Esophagus muscularis mucosa (tissue), 4 donors: Measurements from ENCODE around the gene PLCZ1. TPM values are rescaled to one million over a fixed set of nuclear protein-coding genes. Genes with fewer than 3 reads are reported as not detected.

Experiments used
- DNase-seq: peaks from one replicate; pipeline ENCODE4 v3.0.0-alpha.2; 2017; ENCODE audit errors: extremely low spot score
- H3K27ac ChIP-seq, 4 donors: fragments of 200-600 bp; sonication (generic); replicated peaks in 1 of 4; 1 replicate in 3 of 4; 2 replicates in 1 of 4; pipeline ENCODE4 v1.5.1; 2016 to 2019; ENCODE audit warnings: mild to moderate bottlenecking in 1 of 4
- H3K27me3 ChIP-seq, 4 donors: fragments of 200-600 bp; sonication (generic); one replicate each; pipeline versions ENCODE4 v1.5.1 to v1.6.0; 2016 to 2019
- H3K36me3 ChIP-seq, 4 donors: fragments of 200-600 bp; sonication (generic); one replicate each; pipeline ENCODE4 v1.5.1; 2016 to 2019
- H3K4me1 ChIP-seq, 4 donors: fragments of 200-600 bp; sonication (generic); one replicate each; pipeline ENCODE4 v1.5.1; 2016 to 2019
- H3K4me3 ChIP-seq, 4 donors: fragments of 200-600 bp; sonication (generic); 1 replicate in 2 of 4; 2 replicates in 2 of 4; pipeline ENCODE4 v1.5.1; 2016 to 2019; ENCODE audit warnings: mild to moderate bottlenecking in 4 of 4, moderate library complexity in 1 of 4
- H3K9me3 ChIP-seq, 4 donors: fragments of 200-600 bp; sonication (generic); 1 replicate in 3 of 4; 2 replicates in 1 of 4; pipeline ENCODE4 v1.5.1; 2016 to 2019
- EP300 ChIP-seq: sonication (generic); formaldehyde crosslinking; IDR thresholded peaks from one replicate; pipeline ENCODE4 v1.6.1; 2017; ENCODE audit warnings: antibody characterized with exemption
- POLR2A ChIP-seq: fragments of 450-650 bp; IDR thresholded peaks from one replicate; pipeline ENCODE4 v1.6.1; 2017; ENCODE audit warnings: antibody characterized with exemption, moderate library complexity, mild to moderate bottlenecking, low read depth
- POLR2AphosphoS5 ChIP-seq, 2 donors: sonication (generic); formaldehyde crosslinking; IDR thresholded peaks; one replicate each; pipeline ENCODE4 v1.6.1; 2017; ENCODE audit warnings: antibody characterized with exemption in 2 of 2
- WGBS: methylation state at CpG from one replicate; pipeline ENCODE4 v1.1.5; 2018; 5-methylcytosine and 5-hydroxymethylcytosine counted together
- intact Hi-C: fragments of 100-400 bp; cut with DNase I; formaldehyde crosslinking; loops from one replicate; pipeline ENCODE4 v1.15.1; 2023
- total RNA-seq, 4 donors: library from RNA; depleted of rRNA; stranded (reverse); fragments of >200 nt; gene quantifications; one replicate each; pipeline versions ENCODE4 v1.1.0 to v1.2.1, GENCODE V29; 2016
- TF ChIP-seq, protein P1 (sequence below), 3 experiments: fragments of 200-600 bp in 2 of 3; fragments of 450-650 bp in 1 of 3; sonication (generic) in 2 of 3; IDR thresholded peaks; one replicate each; pipeline ENCODE4 v1.5.1; 2017 to 2019; ENCODE audit warnings: antibody characterized with exemption in 3 of 3, mild to moderate bottlenecking in 2 of 3, moderate library complexity in 1 of 3

PLCZ1 gene
- total RNA-seq, 4 donors from 2014 or later = 0.83 TPM; not detected in 3

DNA sequence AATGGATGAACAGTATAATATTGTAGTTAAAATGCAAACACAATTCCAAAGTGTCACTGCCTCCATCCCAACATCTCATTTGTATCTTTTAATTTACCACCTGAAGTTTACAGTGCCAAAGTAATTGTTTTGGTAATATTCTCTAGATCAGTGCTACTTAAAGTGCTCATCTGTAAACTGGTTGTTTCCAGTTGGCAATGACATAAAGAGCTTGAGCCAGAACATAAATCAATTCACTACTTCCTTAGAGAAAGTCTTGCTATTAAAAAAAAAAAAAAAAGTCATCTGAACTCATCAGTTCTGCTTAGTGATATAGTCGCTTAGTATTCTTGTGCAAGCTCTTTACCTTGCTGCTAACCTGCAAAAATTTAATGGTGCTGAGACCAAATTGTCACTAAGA lies 16.4 kb downstream of the PLCZ1 start:
- TF ChIP-seq, protein P1, sequence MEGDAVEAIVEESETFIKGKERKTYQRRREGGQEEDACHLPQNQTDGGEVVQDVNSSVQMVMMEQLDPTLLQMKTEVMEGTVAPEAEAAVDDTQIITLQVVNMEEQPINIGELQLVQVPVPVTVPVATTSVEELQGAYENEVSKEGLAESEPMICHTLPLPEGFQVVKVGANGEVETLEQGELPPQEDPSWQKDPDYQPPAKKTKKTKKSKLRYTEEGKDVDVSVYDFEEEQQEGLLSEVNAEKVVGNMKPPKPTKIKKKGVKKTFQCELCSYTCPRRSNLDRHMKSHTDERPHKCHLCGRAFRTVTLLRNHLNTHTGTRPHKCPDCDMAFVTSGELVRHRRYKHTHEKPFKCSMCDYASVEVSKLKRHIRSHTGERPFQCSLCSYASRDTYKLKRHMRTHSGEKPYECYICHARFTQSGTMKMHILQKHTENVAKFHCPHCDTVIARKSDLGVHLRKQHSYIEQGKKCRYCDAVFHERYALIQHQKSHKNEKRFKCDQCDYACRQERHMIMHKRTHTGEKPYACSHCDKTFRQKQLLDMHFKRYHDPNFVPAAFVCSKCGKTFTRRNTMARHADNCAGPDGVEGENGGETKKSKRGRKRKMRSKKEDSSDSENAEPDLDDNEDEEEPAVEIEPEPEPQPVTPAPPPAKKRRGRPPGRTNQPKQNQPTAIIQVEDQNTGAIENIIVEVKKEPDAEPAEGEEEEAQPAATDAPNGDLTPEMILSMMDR (IDR thresholded peaks at IDR 0.05) = no peak
- TF ChIP-seq POLR2AphosphoS5 (IDR thresholded peaks at IDR 0.05) (no peak), EP300 (no peak), POLR2A (no peak)
- Histone ChIP-seq H3K27me3 (no peaks in the 10 kb centered on the region), H3K4me3 (no peak overlapping the region), H3K27ac (no peak overlapping the region), H3K4me1 (no peaks in the 10 kb centered on the region), H3K36me3 (no peaks in the 10 kb centered on the region), H3K9me3 (no peaks in the 10 kb centered on the region)
- WGBS = 83% methylated on average over 1 of the region's 1 CpG
- intact Hi-C loops = no loop called here
- no peak for DNase-seq

DNA sequence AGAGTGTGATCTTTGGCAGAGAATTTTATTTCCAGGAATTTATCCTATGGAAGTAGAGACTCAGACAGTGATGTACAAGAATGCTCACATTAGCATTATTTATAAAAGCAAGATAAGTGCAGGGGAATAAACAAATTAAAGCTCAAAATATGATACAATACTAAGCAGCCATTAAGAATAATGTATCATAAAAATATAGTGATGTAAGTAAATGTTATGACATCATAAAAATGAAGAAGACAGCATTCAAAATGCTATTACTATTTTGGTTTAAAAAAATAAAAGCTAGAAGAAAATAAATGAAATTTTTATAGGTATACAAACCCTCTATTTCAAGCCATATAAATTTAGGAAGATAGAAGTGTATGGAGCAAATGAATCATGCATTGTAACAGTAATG lies 17.1 kb downstream of the PLCZ1 start:
- intact Hi-C loops = no loop called here
- no peaks in the 10 kb centered on the region for H3K27me3 ChIP-seq
- no peak for TF ChIP-seq POLR2AphosphoS5 (IDR thresholded peaks at IDR 0.05)
- no peak for TF ChIP-seq EP300
- TF ChIP-seq, protein P1 (IDR thresholded peaks at IDR 0.05) = no peak
- TF ChIP-seq POLR2A = no peak

DNA sequence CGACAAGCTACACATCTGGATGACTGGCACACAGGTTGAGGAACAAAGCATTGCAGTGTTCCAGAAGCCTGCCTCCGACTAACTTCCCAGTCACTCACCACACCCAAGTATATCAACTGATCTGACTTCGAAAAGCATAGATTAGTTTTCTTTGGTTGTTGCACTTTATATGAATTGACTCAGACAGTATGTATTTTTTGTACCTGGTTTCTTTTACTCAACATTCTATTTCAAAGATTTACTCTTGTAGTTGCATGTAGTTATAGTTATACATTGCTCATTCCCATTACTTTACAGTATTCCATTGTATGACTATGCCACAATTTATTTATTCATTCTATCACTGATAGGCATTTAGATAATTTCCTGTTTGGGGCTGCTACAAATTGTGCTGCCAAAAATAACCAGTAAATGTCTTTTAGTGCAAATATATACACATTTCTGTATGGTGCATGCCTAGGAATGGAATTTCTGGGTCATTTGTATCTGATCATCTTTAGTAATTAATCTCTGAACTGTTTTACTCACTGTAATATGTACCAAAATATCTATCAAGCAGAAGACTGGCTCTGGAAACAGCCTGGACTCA lies 17.8 kb downstream of the PLCZ1 start:
- intact Hi-C loops = no loop called here
- no peak overlapping the region for H3K4me3 ChIP-seq
- no peaks in the 10 kb centered on the region for H3K36me3 ChIP-seq
- H3K27me3 ChIP-seq = no peaks in the 10 kb centered on the region
- H3K27ac ChIP-seq = no peak overlapping the region
- no peaks in the 10 kb centered on the region for H3K4me1 ChIP-seq
- DNase-seq = no peak
- TF ChIP-seq POLR2A (no peak), POLR2AphosphoS5 (IDR thresholded peaks at IDR 0.05) (no peak), EP300 (no peak)
- TF ChIP-seq, protein P1 (IDR thresholded peaks at IDR 0.05) = no peak
- WGBS = 89% methylated on average over 3 of the region's 3 CpGs
- H3K9me3 ChIP-seq = no peaks in the 10 kb centered on the region

More for the DNA sequence above, 17.1 kb downstream of the PLCZ1 start:
- Histone ChIP-seq H3K36me3 (no peaks in the 10 kb centered on the region), H3K27ac (no peak overlapping the region), H3K4me1 (no peaks in the 10 kb centered on the region), H3K9me3 (no peaks in the 10 kb centered on the region), H3K4me3 (no peak overlapping the region)
- no peak for DNase-seq

DNA sequence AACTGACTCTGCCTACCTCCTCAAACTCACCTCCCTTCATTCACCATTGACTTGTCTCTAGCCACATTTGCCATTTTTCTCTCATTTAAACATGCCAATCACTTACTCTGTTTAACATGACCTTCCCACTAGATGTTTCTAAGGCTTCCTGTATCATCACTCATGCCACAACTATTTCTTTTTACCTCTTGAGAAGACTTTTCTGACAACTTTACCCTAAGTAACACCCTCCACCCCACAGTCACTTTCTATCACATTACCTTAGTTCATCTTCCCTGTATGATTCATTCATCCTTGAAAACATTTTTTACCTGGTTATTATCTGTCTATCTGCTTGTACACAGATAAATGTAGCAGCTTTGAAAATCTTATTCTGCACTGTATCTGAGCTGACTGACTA lies 19.4 kb downstream of the PLCZ1 start:
- H3K9me3 ChIP-seq = no peaks in the 10 kb centered on the region

More for the DNA sequence above, 19.4 kb downstream of the PLCZ1 start:
- intact Hi-C loops = no loop called here
- TF ChIP-seq EP300 (no peak), POLR2AphosphoS5 (IDR thresholded peaks at IDR 0.05) (no peak), POLR2A (no peak)
- TF ChIP-seq, protein P1 (IDR thresholded peaks at IDR 0.05) = no peak
- no peaks in the 10 kb centered on the region for H3K4me1 ChIP-seq
- no peaks in the 10 kb centered on the region for H3K27me3 ChIP-seq
- no peak for DNase-seq
- no peak overlapping the region for H3K4me3 ChIP-seq
- no peak overlapping the region for H3K27ac ChIP-seq
- H3K36me3 ChIP-seq = no peaks in the 10 kb centered on the region
